Ecto neural progenitor cell (in vitro differentiated cells): ENCODE data around the gene FOXQ1.

Source experiments
- DNase-seq: peaks from one replicate; pipeline ENCODE4 v3.0.0-alpha.2; 2018; ENCODE audit warnings: low spot score

The FOXQ1 gene

GRCh38 chr6:1363298-1363697 lies 51.4 kb downstream of the FOXQ1 start:
- no peak for DNase-seq

DNA sequence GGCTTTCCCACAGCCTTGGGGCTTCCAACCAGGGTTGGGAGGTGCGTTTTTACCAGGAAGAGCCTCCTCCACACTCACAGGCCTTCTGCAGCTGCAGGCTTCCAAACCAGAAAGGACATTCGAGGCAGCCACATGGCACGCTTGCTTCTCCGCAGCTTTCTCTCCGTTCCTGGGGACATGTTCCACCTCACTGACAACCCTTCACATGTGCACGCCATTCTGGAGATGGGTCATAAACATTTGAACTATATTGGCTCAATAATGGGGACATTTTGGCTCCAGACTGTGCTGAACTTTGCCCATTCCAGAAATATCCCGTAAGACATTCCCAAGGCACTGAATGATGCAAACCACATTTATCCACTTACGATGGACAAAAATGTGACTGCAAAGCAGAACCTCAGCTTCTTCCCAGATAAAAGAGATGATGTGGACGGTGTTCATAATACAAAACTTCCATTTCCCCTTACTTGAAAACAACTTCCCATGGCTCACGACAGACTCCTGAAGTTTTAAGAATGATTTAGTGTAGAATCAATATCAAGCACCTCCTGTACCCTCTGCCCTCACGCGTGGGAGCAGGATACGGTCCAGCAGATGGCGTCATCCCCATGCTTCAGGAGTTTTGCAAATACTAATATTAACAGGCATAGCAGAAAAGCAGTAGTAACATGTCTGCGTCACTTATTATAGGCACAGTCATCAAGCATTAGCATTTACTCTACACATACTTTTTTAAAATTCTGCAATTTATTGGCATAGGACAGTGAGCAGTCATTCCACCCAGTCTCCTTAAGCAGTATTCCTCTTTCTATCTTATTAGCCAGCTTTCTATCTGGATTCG lies 52.1 kb downstream of the FOXQ1 start:
- DNase-seq, result no peak
